Progenitor cell of endocrine pancreas (in vitro differentiated cells): ENCODE measurements around the gene NPHP4. TPM values are rescaled to one million over a fixed set of nuclear protein-coding genes. Genes with fewer than 3 reads are reported as not detected.

Experiments
- DNase-seq: peaks from one replicate; pipeline ENCODE4 v3.0.0; 2021; ENCODE audit warnings: low spot score; ENCODE audit not compliant: unreplicated experiment
- H3K27ac Mint-ChIP-seq: 2 replicates; pipeline ENCODE4 v1.8.0; 2021; ENCODE audit warnings: mild to moderate bottlenecking, moderate library complexity, mixed read lengths
- H3K27me3 Mint-ChIP-seq: 2 replicates; pipeline ENCODE4 v1.8.0; 2021; ENCODE audit warnings: mixed read lengths
- H3K36me3 Mint-ChIP-seq: 2 replicates; pipeline ENCODE4 v1.8.0; 2022; ENCODE audit warnings: mixed read lengths; ENCODE audit not compliant: insufficient read depth
- H3K4me1 Mint-ChIP-seq: 2 replicates; pipeline ENCODE4 v1.8.0; 2021; ENCODE audit warnings: low read depth, mixed read lengths
- H3K4me3 Mint-ChIP-seq: 2 replicates; pipeline ENCODE4 v1.8.0; 2021; ENCODE audit warnings: low read depth, mild to moderate bottlenecking, moderate library complexity, mixed read lengths
- H3K9me3 Mint-ChIP-seq: 2 replicates; pipeline ENCODE4 v1.8.0; 2021; ENCODE audit warnings: low read depth, mixed read lengths
- CTCF ChIP-seq: fragments of 200-600 bp; sonication (generic); IDR thresholded peaks from one replicate; pipeline ENCODE4 v1.5.0; 2021; ENCODE audit warnings: antibody characterized with exemption, mild to moderate bottlenecking; ENCODE audit not compliant: unreplicated experiment
- total RNA-seq: library from RNA; stranded (reverse); gene quantifications from 2 replicates; pipeline ENCODE4 v1.2.1, GENCODE V29; 2021

The NPHP4 gene
- total RNA-seq, 1 donor from 2014 or later: 29.9 TPM

- no peak for DNase-seq
- peaks cover 6% of the 10 kb centered on the region for H3K9me3 Mint-ChIP-seq
- H3K36me3 Mint-ChIP-seq: no peaks in the 10 kb centered on the region
- H3K4me3 Mint-ChIP-seq: no peak overlapping the region
- H3K4me1 Mint-ChIP-seq: no peaks in the 10 kb centered on the region
- peaks cover 12% of the 10 kb centered on the region for H3K27me3 Mint-ChIP-seq
- H3K27ac Mint-ChIP-seq: no peak overlapping the region
- TF ChIP-seq CTCF: no peak
Observed at GRCh38 chr1:5828308-5828935, 163.8 kb downstream of the NPHP4 start.

- Mint-ChIP-seq H3K4me1 (no peaks in the 10 kb centered on the region), H3K36me3 (no peaks in the 10 kb centered on the region), H3K9me3 (peaks cover 6% of the 10 kb centered on the region), H3K27ac (no peak overlapping the region), H3K27me3 (peaks cover 10% of the 10 kb centered on the region), H3K4me3 (no peak overlapping the region)
- DNase-seq: no peak
- no peak for TF ChIP-seq CTCF
Observed at GRCh38 chr1:5827516-5827915, 164.7 kb downstream of the NPHP4 start.

- Mint-ChIP-seq H3K27ac (no peak overlapping the region), H3K9me3 (peaks cover 6% of the 10 kb centered on the region), H3K4me3 (no peak overlapping the region), H3K4me1 (no peaks in the 10 kb centered on the region), H3K36me3 (no peaks in the 10 kb centered on the region), H3K27me3 (peaks cover 9% of the 10 kb centered on the region)
- TF ChIP-seq CTCF: no peak
- DNase-seq: no peak
Observed at GRCh38 chr1:5826601-5827000, 165.6 kb downstream of the NPHP4 start.

GRCh38 chr1:5822726-5823125 is 169.5 kb downstream of the NPHP4 start:
- Mint-ChIP-seq H3K9me3 (peaks cover 6% of the 10 kb centered on the region), H3K27ac (no peak overlapping the region), H3K4me1 (no peaks in the 10 kb centered on the region), H3K36me3 (peaks cover 2% of the 10 kb centered on the region), H3K27me3 (peaks cover 14% of the 10 kb centered on the region), H3K4me3 (no peak overlapping the region)
- TF ChIP-seq CTCF: no peak
- DNase-seq: no peak

GRCh38 chr1:5822266-5822665 is 170.0 kb downstream of the NPHP4 start:
- Mint-ChIP-seq H3K27me3 (peaks cover 11% of the 10 kb centered on the region), H3K36me3 (peaks cover 2% of the 10 kb centered on the region), H3K27ac (no peak overlapping the region), H3K9me3 (peaks cover 6% of the 10 kb centered on the region), H3K4me3 (no peak overlapping the region), H3K4me1 (no peaks in the 10 kb centered on the region)
- TF ChIP-seq CTCF: no peak
- DNase-seq: no peak
